ENCODE measurements around the gene BEND5. TPM values are rescaled to one million over a fixed set of nuclear protein-coding genes. Genes with fewer than 3 reads are reported as not detected.

The BEND5 gene
- total RNA-seq, 2 donors from 2014 or later = 4.9 to 5.2 TPM

DNA sequence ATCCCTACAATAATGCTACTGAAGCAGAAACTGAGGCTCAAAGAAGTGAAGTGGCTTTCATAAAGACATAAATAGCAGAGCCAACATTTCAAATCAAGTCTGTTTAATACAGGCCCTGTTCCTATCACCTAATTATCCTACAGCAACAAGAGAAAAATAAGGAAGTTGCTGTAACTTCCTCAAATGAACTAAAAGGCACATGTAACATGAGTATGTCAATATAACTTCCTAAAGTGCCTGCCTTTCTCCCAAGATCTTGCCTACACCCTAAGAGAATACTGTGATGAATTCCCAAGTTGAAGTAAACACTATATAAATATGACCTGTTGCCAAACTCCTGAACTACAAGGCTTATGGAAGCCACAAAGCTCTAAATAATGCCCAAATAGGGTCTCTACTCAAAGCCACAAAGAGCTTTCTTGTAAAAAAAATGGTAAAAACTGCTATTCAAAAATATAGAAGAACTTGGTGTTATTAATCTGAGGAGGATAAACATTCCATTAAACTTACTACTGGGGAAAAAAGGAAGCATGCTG is 8.6 kb downstream of the BEND5 start:
- Histone ChIP-seq H3K27ac (no peak overlapping the region), H3K9me3 (no peaks in the 10 kb centered on the region), H3K4me1 (replicated peaks) (no peaks in the 10 kb centered on the region), H3K4me3 (no peak overlapping the region), H3K27me3 (replicated peaks; ENCODE audit: insufficient read depth) (no peaks in the 10 kb centered on the region), H3K36me3 (no peaks in the 10 kb centered on the region)
- intact Hi-C loops (cut with DNase I) = no loop called here
- DNase-seq (ENCODE audit: low spot score) = no peak
- TF ChIP-seq, protein P1, sequence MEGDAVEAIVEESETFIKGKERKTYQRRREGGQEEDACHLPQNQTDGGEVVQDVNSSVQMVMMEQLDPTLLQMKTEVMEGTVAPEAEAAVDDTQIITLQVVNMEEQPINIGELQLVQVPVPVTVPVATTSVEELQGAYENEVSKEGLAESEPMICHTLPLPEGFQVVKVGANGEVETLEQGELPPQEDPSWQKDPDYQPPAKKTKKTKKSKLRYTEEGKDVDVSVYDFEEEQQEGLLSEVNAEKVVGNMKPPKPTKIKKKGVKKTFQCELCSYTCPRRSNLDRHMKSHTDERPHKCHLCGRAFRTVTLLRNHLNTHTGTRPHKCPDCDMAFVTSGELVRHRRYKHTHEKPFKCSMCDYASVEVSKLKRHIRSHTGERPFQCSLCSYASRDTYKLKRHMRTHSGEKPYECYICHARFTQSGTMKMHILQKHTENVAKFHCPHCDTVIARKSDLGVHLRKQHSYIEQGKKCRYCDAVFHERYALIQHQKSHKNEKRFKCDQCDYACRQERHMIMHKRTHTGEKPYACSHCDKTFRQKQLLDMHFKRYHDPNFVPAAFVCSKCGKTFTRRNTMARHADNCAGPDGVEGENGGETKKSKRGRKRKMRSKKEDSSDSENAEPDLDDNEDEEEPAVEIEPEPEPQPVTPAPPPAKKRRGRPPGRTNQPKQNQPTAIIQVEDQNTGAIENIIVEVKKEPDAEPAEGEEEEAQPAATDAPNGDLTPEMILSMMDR (IDR thresholded peaks at IDR 0.05) = no peak
- TF ChIP-seq POLR2AphosphoS5 (IDR thresholded peaks at IDR 0.05) (no peak), POLR2A (IDR thresholded peaks at IDR 0.05) (no peak)

DNA sequence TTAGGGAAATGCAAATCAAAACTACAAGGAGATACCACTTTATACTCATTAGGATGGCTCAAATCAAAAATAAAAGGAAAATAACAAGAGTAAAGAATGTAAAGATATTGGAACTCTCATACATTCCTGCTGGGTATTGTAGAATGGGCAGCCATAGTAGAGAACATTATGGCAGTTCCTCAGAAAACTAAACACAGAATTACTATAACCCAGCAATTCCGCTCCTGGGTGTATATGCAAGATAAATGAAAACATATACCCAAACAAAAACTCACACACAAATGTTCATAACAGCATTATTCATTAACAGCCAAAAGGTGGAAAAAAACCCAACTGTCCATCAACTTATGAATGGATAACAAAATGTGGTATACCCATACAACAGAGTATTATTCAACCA is 11.4 kb downstream of the BEND5 start:
- Histone ChIP-seq H3K4me3 (no peak overlapping the region), H3K27me3 (replicated peaks; ENCODE audit: insufficient read depth) (no peaks in the 10 kb centered on the region), H3K9me3 (no peaks in the 10 kb centered on the region), H3K36me3 (no peaks in the 10 kb centered on the region), H3K4me1 (replicated peaks) (no peaks in the 10 kb centered on the region), H3K27ac (no peak overlapping the region)
- DNase-seq (ENCODE audit: low spot score) = no peak
- TF ChIP-seq POLR2AphosphoS5 (IDR thresholded peaks at IDR 0.05) (no peak), POLR2A (IDR thresholded peaks at IDR 0.05) (no peak)
- TF ChIP-seq, protein P1 (IDR thresholded peaks at IDR 0.05) = no peak
- intact Hi-C loops (cut with DNase I) = no loop called here
- 92% methylated on average over 1 of the region's 1 CpG for WGBS

DNA sequence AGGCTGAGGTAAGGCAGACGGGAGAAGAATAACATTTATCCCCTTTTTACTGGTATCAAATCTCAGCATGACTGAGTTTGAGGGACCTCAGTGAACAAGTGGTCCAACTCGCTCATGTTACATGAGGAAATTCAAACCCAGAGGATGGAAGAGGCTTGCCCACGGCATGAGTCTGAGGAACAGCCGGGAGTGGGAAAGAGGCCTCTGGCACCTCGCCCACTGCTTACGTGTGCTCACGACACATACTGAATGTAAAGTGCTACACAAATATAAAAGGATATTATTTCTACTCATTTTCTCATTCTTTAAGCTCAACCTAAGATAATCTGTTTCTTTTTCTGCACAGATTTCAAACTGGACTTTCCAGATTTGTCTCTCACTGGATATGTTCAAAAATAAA is 14.7 kb downstream of the BEND5 start:
- H3K9me3 ChIP-seq = no peaks in the 10 kb centered on the region
- no peaks in the 10 kb centered on the region for H3K27me3 ChIP-seq (replicated peaks; ENCODE audit: insufficient read depth)
- TF ChIP-seq POLR2A (IDR thresholded peaks at IDR 0.05) = no peak
- TF ChIP-seq, protein P1 (IDR thresholded peaks at IDR 0.05) = no peak
- no peak for TF ChIP-seq POLR2AphosphoS5 (IDR thresholded peaks at IDR 0.05)
- H3K4me1 ChIP-seq (replicated peaks) = no peaks in the 10 kb centered on the region
- H3K27ac ChIP-seq = no peak overlapping the region
- H3K4me3 ChIP-seq = no peak overlapping the region
- H3K36me3 ChIP-seq = no peaks in the 10 kb centered on the region
- intact Hi-C loops (cut with DNase I) = no loop called here
- no peak for DNase-seq (ENCODE audit: low spot score)
- WGBS = 84% methylated on average over 7 of the region's 7 CpGs

DNA sequence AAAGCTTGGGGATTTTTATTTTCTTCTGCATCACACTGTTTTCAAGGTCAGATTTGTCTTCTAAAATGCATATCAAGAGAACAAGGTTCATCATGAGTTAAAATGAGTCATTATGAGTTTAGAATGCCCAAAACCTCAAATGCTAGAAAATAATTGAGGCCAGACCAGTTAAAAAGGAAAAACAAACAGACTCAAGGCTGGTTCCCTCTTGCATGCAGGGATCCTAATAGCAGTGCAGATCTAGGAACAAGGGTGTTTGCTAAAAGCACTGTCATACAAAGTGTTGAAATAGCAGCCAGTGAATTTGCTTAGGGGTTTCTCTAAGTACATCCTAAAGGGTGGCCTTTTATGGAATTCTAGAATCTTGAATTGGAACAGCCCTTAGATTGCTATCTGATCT is 15.3 kb downstream of the BEND5 start:
- Histone ChIP-seq H3K9me3 (no peaks in the 10 kb centered on the region), H3K27me3 (replicated peaks; ENCODE audit: insufficient read depth) (no peaks in the 10 kb centered on the region), H3K27ac (no peak overlapping the region), H3K4me1 (replicated peaks) (no peaks in the 10 kb centered on the region), H3K36me3 (no peaks in the 10 kb centered on the region), H3K4me3 (no peak overlapping the region)
- no peak for DNase-seq (ENCODE audit: low spot score)
- TF ChIP-seq, protein P1 (IDR thresholded peaks at IDR 0.05) = no peak
- TF ChIP-seq POLR2A (IDR thresholded peaks at IDR 0.05) (no peak), POLR2AphosphoS5 (IDR thresholded peaks at IDR 0.05) (no peak)
- intact Hi-C loops (cut with DNase I) = no loop called here

DNA sequence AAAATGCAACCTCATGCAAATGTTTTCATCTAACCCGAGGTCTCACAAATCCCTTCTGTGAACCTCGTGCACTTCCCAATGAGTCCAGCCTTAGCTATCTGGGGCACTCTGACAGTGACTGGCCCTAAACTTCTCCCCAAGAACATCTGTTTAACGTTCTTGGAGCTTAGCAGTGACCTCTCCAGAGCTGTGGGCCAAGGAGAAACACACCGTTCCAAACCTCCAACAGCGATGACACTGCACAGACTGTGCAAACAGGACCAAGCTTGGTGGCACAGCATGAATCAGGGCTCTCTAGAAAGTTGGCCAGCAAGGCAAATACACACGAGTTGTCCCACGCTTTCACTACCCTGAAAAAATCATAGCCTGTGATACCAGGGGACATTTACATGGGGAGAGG is 15.8 kb downstream of the BEND5 start:
- no peak for TF ChIP-seq POLR2A (IDR thresholded peaks at IDR 0.05)
- TF ChIP-seq POLR2AphosphoS5 (IDR thresholded peaks at IDR 0.05) = no peak
- TF ChIP-seq, protein P1 (IDR thresholded peaks at IDR 0.05) = no peak
- Histone ChIP-seq H3K36me3 (no peaks in the 10 kb centered on the region), H3K9me3 (no peaks in the 10 kb centered on the region), H3K4me3 (no peak overlapping the region), H3K4me1 (replicated peaks) (no peaks in the 10 kb centered on the region), H3K27ac (no peak overlapping the region), H3K27me3 (replicated peaks; ENCODE audit: insufficient read depth) (no peaks in the 10 kb centered on the region)
- 71% methylated on average over 7 of the region's 7 CpGs for WGBS
- intact Hi-C loops (cut with DNase I) = no loop called here
- DNase-seq (ENCODE audit: low spot score) = no peak

Data from prostate gland (tissue), 2 donors.